ENCODE measurements around the gene TMPRSS7. TPM values are rescaled to one million over a fixed set of nuclear protein-coding genes. Genes with fewer than 3 reads are reported as not detected.

The TMPRSS7 gene
- total RNA-seq, 1 donor from 2014 or later, result not detected

- no peak for ATAC-seq (ENCODE audit: low read depth)
- intact Hi-C loops (cut with micrococcal nuclease), result no loop called here
- no peak for TF ChIP-seq CTCF (IDR thresholded peaks at IDR 0.05)
Measured at GRCh38 chr3:112109322-112109721, 74.8 kb downstream of the TMPRSS7 start.

DNA sequence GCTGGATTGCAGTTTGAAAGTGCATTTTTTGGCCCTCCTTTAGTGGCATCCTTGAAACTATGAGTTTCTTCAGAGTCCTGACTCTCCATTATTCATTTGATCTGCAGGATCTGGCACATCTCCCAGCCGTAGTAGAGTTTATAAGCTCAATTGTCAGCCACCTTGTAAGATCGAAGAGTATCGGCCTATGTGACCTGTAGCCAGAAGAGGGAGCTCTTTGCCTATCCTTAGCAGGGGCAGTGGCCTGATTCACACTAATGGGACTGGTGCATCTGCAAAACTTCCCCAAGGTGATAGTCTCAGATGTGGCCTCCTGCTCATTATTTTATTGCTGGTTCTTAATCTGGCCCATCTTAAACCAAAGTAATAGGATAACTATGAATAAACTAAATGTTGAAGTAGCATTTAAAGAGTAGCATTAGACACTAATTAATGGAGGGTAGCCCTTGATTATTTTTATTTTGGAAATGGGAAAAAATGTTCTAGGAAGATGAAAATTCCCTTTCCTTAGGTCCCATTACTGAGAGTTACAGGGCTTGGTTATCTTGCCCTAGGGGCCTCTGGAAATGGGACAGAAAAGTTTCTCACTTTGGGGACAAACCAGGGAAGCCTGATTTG lies 77.4 kb downstream of the TMPRSS7 start:
- H3K4me1 Mint-ChIP-seq, result peaks cover 53% of the 10 kb centered on the region
- intact Hi-C loops (cut with micrococcal nuclease), result loop anchor here (1.0 to 10.0 kb wide), 9 partner anchors 21 to 1175 kb away; partner anchors contain the start of genes GCSAM and GTPBP8
- ATAC-seq (ENCODE audit: low read depth) (peak; percentile 79), DNase-seq (no peak)
- H3K27me3 Mint-ChIP-seq, result no peaks in the 10 kb centered on the region
- no peaks in the 10 kb centered on the region for H3K9me3 Mint-ChIP-seq
- ChIA-PET POLR2A (interaction anchor here (0.6 to 1.5 kb wide), 11 partner anchors 11 to 470 kb away, joined by 3 to 6 read pairs (median 3); partner anchors contain the start of genes ATG3, CD200, SLC35A5 and SLC9C1), CTCF (interaction anchor here (0.6 to 4.2 kb wide), 37 partner anchors 10 to 1177 kb away, joined by 3 to 64 read pairs (median 5); partner anchors contain the start of genes BTLA, CD200, GCSAM and SLC9C1)
- peak; percentile 68 for TF ChIP-seq CTCF (IDR thresholded peaks at IDR 0.05)
- no peak overlapping the region for H3K27ac Mint-ChIP-seq
- H3K4me3 Mint-ChIP-seq, result no peak overlapping the region
- no peaks in the 10 kb centered on the region for H3K36me3 Mint-ChIP-seq (ENCODE audit: low read depth)

More at GRCh38 chr3:112109322-112109721, 74.8 kb downstream of the TMPRSS7 start:
- no peaks in the 10 kb centered on the region for H3K27me3 Mint-ChIP-seq
- peaks cover 27% of the 10 kb centered on the region for H3K4me1 Mint-ChIP-seq
- DNase-seq, result no peak
- no peak overlapping the region for H3K4me3 Mint-ChIP-seq
- no peaks in the 10 kb centered on the region for H3K36me3 Mint-ChIP-seq (ENCODE audit: low read depth)
- no peak overlapping the region for H3K27ac Mint-ChIP-seq
- POLR2A ChIA-PET, result no interaction called here
- CTCF ChIA-PET, result interaction anchor here (0.9 to 4.2 kb wide), 3 partner anchors 29 to 422 kb away, joined by 4 to 64 read pairs (median 20); no protein-coding TSS in a partner anchor
- no peaks in the 10 kb centered on the region for H3K9me3 Mint-ChIP-seq

- CTCF ChIA-PET, result interaction anchor here (0.9 to 2.5 kb wide), 6 partner anchors 15 to 179 kb away, joined by 3 to 9 read pairs (median 3); partner anchors contain the start of genes GCSAM and SLC9C1
- Mint-ChIP-seq H3K4me1 (peaks cover 81% of the 10 kb centered on the region), H3K4me3 (peak overlapping the region; percentile 39), H3K27me3 (no peaks in the 10 kb centered on the region), H3K36me3 (ENCODE audit: low read depth) (no peaks in the 10 kb centered on the region), H3K9me3 (no peaks in the 10 kb centered on the region), H3K27ac (peak overlapping the region; percentile 85)
- TF ChIP-seq CTCF (IDR thresholded peaks at IDR 0.05), result no peak
- intact Hi-C loops (cut with micrococcal nuclease), result loop anchor here (1.0 to 10.0 kb wide), 3 partner anchors 15 to 1173 kb away; partner anchors contain the start of gene GTPBP8
- POLR2A ChIA-PET, result interaction anchor here (0.8 to 2.9 kb wide), 12 partner anchors 11 to 404 kb away, joined by 5 to 30 read pairs (median 6); partner anchors contain the start of genes BTLA, CD200 and GCSAM
- ATAC-seq (ENCODE audit: low read depth) (peak; percentile 32), DNase-seq (no peak)
Measured at GRCh38 chr3:112114576-112115160, 80.1 kb downstream of the TMPRSS7 start.

- POLR2A ChIA-PET, result interaction anchor here (1.1 to 2.9 kb wide), 8 partner anchors 10 to 383 kb away, joined by 5 to 30 read pairs (median 6); partner anchors contain the start of gene GCSAM
- no peaks in the 10 kb centered on the region for H3K36me3 Mint-ChIP-seq (ENCODE audit: low read depth)
- H3K4me1 Mint-ChIP-seq, result peaks cover 87% of the 10 kb centered on the region
- H3K27ac Mint-ChIP-seq, result peak overlapping the region; percentile 85
- H3K9me3 Mint-ChIP-seq, result no peaks in the 10 kb centered on the region
- TF ChIP-seq CTCF (IDR thresholded peaks at IDR 0.05), result no peak
- DNase-seq (no peak), ATAC-seq (ENCODE audit: low read depth) (peak; percentile 29)
- CTCF ChIA-PET, result interaction anchor here (0.9 to 2.5 kb wide), 4 partner anchors 16 to 178 kb away, joined by 3 to 9 read pairs (median 4); partner anchors contain the start of genes GCSAM and SLC9C1
- H3K4me3 Mint-ChIP-seq, result peak overlapping the region; percentile 39
- intact Hi-C loops (cut with micrococcal nuclease), result loop anchor here (1.0 to 10.0 kb wide), 2 partner anchors 14 to 880 kb away; partner anchors contain the start of gene GTPBP8
- no peaks in the 10 kb centered on the region for H3K27me3 Mint-ChIP-seq
Measured at GRCh38 chr3:112115161-112115739, 80.7 kb downstream of the TMPRSS7 start.
